ENCODE results near the gene UGT1A10.
"Not testable (repeated sequence)": the region's sequence is repeated elsewhere in the genome, so short reads cannot be mapped to it uniquely, and the experiment has no call there.

Gene UGT1A10

DNA sequence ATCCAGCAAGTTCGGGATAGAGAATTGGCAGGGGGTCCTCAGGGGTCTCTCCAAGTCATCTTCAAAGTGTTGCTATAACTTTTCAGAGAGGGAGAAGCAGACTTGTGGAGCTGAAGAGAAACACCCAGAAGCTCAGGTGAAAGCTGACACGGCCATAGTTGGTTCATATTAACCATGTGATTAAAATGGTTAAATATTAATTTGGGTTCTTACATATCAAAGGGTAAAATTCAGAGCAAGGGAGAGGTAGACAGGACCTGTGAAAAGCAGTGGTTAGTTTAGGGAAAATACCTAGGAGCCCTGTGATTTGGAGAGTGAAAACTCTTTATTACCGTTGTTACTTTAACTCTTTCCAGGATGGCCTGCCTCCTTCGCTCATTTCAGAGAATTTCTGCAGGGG lies 56.4 kb downstream of the UGT1A10 start, which contains the start of gene UGT1A6:
Gene UGT1A6, plus strand, starts transcription at position 243 of the 400 bp plus-strand sequence. Its CDS starts 115 bp downstream, at position 358.
- no peak for DNase-seq (ENCODE audit: low read depth)

- no peak for DNase-seq (ENCODE audit: low read depth)
Measured at GRCh38 chr2:233693963-233694362, 57.7 kb downstream of the UGT1A10 start.

DNA sequence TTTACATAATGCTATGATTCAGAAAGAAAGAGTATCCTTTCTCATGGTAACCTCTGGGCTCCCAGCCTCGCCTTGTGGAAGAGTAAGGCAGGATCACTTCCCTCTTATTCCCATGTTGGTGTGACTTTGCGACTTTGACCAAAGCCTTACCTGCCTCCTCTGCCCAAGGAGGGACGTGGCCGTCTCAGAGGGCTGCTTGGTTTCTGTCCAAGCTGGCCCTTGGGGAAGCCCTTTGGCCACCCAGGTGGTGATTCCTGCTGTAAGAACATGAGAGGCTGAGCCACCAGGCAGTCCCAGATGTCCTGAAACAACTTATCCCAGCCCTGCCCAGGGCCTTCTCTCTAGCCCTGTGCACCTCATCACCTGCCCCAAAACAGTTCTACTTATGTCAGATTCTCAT lies 62.5 kb downstream of the UGT1A10 start:
- no peak for DNase-seq (ENCODE audit: low read depth)

DNA sequence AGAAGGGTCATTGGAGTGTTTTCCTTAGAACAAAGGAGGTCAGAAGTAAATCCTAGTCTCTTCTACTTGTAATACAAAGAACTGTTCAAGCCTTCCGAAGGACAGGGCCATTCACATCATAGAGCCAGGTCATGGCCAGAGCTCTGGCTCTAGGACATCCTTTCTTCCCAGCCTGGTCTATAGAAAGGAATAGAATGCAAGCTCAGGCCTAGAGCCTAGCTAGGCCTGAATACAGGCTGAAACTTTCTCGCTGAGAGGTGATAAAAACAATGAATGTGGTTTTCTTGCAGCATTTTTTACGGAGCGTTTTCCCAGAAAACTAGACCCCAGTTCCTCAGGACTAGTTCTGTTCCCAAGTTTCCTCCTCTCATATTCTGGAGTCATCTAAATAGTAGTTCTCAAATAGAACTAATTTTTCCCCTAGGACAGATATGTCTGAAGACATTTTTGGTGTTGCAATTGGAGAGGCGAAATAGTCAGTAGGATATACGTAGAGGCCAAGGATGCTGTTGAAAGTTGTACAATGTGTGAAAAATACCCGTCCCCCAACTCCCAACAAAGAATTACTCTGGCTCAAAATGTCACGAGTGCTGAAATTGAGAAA lies 63.3 kb downstream of the UGT1A10 start:
- no peak for DNase-seq (ENCODE audit: low read depth)

GRCh38 chr2:233700028-233700635 lies 63.9 kb downstream of the UGT1A10 start:
- DNase-seq (ENCODE audit: low read depth): no peak

DNA sequence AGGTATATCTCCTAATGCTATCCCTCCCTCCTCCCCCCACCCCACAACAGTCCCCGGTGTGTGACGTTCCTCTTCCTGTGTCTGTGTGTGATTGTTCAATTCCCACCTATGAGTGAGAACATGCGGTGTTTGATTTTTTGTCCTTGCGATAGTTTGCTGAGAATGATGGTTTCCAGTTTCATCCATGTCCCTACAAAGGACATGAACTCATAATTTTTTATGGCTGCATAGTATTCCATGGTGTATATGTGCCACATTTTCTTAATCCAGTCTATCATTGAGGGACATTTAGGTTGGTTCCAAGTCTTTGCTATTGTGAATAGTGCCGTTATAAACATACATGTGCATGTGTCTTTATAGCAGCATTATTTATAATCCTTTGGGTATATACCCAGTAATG lies 64.6 kb downstream of the UGT1A10 start:
- not testable (repeated sequence) for DNase-seq (ENCODE audit: low read depth)

GRCh38 chr2:233702238-233702637 lies 66.0 kb downstream of the UGT1A10 start:
- no peak for DNase-seq (ENCODE audit: low read depth)

DNA sequence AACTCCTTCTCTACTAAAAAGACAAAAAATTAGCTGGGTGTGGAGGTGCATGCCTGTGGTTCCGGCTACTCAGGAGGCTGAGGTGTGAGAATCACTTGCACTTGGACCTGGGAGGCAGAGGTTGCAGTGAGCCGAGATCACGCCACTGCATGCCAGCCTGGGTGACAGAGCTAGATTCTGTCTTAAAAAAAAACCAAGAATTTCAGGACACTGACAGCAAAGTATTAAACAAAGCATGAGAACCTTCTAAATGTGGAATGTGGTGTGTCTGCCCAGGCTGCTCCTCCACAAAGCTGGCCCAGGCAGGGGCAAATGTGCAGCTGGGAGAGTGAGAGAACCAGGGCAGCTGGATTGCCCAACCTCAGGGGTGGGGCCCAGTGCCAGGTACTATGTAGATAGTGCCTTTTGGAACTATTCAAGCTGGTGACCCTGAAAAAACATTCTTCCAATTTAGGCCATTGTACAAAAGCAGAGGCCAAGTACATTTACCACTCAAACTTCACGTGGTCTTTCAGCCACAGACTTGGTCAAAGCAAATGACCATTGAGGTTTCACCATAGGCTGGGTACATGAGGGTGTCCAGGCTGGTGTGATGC lies 69.8 kb downstream of the UGT1A10 start:
- peak; percentile 21 for DNase-seq (ENCODE audit: low read depth)

GRCh38 chr2:233706720-233707119 lies 70.5 kb downstream of the UGT1A10 start:
- peak; percentile 20 for DNase-seq (ENCODE audit: low read depth)

- no peak for DNase-seq (ENCODE audit: low read depth)
Measured at GRCh38 chr2:233707940-233708644, 71.8 kb downstream of the UGT1A10 start.

- DNase-seq (ENCODE audit: low read depth): no peak
Measured at GRCh38 chr2:233708942-233709341, 72.7 kb downstream of the UGT1A10 start.

DNA sequence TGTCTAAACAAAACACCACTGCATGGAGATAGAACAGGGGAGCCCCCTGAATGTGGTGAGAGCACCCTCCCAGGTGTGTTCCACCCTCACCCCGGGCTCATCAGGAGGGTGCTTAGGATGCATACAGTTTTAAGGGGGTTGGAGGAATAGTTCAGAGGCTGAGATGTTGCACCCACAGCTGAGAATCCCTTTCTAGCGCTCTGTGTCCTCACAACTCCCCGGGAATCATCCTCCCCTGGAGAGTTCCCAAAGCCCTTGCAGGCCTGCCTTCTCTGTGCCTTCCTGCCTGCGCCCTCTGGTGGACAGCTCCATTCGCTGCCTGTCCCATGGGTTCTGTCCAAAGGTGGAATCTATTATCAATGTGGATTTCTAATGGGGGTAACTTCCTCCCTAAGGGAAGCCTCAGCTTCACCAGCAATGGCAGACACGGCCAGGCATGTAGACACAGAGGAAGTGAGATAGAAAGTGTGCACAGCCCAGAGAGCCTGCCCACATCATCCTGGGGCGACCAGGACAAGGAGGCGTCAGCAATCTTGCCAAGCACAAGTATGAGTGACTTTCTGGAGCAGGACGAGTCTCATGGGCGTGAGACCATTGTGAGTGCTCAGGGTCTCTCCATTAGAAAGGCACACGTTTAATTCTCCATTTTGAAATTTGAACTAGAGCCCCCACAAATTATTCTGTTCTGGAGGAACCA lies 75.2 kb downstream of the UGT1A10 start:
- no peak for DNase-seq (ENCODE audit: low read depth)

DNA sequence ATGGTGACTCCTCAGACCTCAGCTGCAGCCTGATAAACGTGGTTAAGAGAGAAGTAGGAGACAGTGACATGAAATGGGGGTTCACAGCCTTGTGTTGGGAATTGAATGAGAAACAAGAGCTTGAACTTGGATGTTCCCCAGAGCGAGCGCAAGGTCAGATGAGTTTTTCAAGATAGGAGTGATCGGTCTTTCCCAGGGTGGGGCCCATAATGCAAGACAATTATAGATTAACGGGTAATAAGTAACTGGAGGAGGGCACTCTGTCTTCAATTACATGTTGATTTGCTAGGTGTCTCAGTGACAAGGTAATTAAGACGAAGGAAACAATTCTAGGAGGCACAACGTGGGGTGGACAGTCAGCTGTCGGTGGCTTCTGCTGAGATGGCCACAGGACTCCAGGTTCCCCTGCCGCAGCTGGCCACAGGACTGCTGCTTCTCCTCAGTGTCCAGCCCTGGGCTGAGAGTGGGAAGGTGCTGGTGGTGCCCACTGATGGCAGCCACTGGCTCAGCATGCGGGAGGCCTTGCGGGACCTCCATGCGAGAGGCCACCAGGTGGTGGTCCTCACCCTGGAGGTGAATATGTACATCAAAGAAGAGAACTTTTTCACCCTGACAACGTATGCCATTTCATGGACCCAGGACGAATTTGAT lies 76.5 kb downstream of the UGT1A10 start, which contains the start of gene UGT1A5:
Gene UGT1A5, plus strand, starts transcription at position 297 of the 651 bp plus-strand sequence. Its CDS starts 85 bp downstream, at position 382.
- no peak for DNase-seq (ENCODE audit: low read depth)

GRCh38 chr2:233713262-233713615 lies 77.0 kb downstream of the UGT1A10 start:
- no peak for DNase-seq (ENCODE audit: low read depth)

GRCh38 chr2:233714121-233714520 lies 77.9 kb downstream of the UGT1A10 start:
- DNase-seq (ENCODE audit: low read depth): no peak

- DNase-seq (ENCODE audit: low read depth): no peak
Measured at GRCh38 chr2:233718552-233718951, 82.3 kb downstream of the UGT1A10 start, which contains the start of gene UGT1A4. Gene UGT1A4, plus strand, starts transcription at chr2:233718736. Its CDS starts 85 bp downstream, at chr2:233718821.

DNA sequence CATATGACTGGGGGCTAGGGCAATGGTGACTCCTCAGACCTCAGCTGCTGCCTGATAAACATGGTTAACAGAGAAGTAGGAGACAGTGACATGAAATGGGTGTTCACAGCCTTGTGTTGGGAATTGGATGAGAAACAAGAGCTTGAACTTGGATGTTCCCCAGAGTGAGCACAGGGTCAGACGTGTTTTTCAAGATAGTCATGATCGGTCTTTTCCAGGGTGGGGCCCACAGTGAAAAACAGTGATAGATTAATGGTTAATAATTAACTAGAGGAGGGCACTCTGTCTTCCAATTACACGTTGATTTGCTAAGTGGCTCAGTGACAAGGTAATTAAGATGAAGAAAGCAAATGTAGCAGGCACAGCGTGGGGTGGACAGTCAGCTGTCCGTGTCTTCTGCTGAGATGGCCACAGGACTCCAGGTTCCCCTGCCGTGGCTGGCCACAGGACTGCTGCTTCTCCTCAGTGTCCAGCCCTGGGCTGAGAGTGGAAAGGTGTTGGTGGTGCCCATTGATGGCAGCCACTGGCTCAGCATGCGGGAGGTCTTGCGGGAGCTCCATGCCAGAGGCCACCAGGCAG lies 92.6 kb downstream of the UGT1A10 start, which contains the start of gene UGT1A3:
Gene UGT1A3, plus strand, starts transcription at position 320 of the 579 bp plus-strand sequence. Its CDS starts 85 bp downstream, at position 405.
- DNase-seq (ENCODE audit: low read depth): no peak

DNA sequence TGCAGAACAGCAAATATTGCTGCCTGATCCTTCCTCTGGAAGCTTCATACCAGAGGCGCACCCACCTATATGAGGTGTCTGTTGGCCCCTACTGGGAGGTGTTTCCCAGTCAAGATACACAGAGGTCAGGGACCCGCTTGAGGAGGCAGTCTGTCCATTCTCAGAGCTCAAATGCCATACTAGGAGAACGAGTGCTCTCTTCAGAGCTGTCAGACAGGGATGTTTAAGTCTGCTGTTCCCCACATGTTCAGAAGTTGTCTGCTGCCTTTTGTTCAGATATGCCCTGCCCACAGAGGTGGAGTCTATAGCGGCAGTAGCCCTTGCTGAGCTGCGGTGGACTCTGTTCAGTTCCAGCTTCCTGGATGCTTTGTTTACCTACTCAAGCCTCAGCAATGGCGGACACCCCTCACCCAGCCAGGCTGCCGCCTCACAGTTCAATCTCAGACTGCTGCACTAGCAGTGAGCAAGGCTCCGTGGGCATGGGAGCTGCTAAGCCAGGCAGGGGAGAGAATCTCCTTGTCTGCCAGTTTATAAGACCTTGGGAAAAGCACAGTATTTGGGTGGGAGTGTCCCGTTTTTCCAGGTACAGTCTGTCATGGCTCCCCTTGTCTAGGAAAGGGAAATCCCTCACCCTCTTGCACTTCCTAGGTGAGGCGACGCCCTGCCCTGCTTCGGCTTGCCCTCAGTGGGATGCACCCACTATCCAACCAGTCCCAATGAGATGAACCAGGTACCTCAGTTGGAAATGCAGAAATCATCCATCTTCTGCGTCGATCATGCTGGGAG lies 100.8 kb downstream of the UGT1A10 start:
- DNase-seq (ENCODE audit: low read depth): not testable (repeated sequence)

- no peak for DNase-seq (ENCODE audit: low read depth)
Measured at GRCh38 chr2:233740870-233741269, 104.6 kb downstream of the UGT1A10 start.
